ENCODE data around the gene ZNF597.
A peak's percentile ranks its signal among the peaks of the same experiment; 100 is the strongest.

ZNF597 gene

GRCh38 chr16:3400779-3401688, 42.3 kb downstream of the ZNF597 start, which contains the start of the genes ZNF174 and ZSCAN32:
Gene ZNF174 (plus strand): TSS chr16:3401215. CDS start chr16:3402005, 790 bp downstream.
Gene ZSCAN32 (minus strand): TSS chr16:3401004. CDS start chr16:3397557, 3,447 bp downstream.
- TF ChIP-seq CTCF (IDR thresholded peaks at IDR 0.05; ENCODE audit: control extremely low read depth, extremely low read depth, low read depth, missing control alignments) = peak; percentile 8
- peak; percentile 100 for DNase-seq (ENCODE audit: extremely low spot score)
- ChIA-PET CTCF (interaction anchor here (1.3 to 1.6 kb wide), 4 partner anchors 43 to 342 kb away, joined by 4 to 5 read pairs (median 4); partner anchors contain the start of genes NAA60, ZNF263 and ZNF597), POLR2A (interaction anchor here (0.5 to 1.5 kb wide), 5 partner anchors 22 to 117 kb away, joined by 3 to 11 read pairs (median 3); partner anchors contain the start of genes NAA60 and ZNF597)

GRCh38 chr16:3400446-3400778, 42.9 kb downstream of the ZNF597 start:
- POLR2A ChIA-PET = interaction anchor here (0.9 to 1.5 kb wide), 3 partner anchors 32 to 116 kb away, joined by 3 to 11 read pairs (median 3); partner anchors contain the start of genes NAA60 and ZNF597
- no peak for DNase-seq (ENCODE audit: extremely low spot score)
- TF ChIP-seq CTCF (IDR thresholded peaks at IDR 0.05; ENCODE audit: control extremely low read depth, extremely low read depth, low read depth, missing control alignments) = no peak
- CTCF ChIA-PET = interaction anchor here (1.3 to 1.4 kb wide), 2 partner anchors 57 to 341 kb away, joined by 4 read pairs; no protein-coding TSS in a partner anchor

- no peak for TF ChIP-seq CTCF (IDR thresholded peaks at IDR 0.05; ENCODE audit: control extremely low read depth, extremely low read depth, low read depth, missing control alignments)
- ChIA-PET CTCF (no interaction called here), POLR2A (no interaction called here)
- no peak for DNase-seq (ENCODE audit: extremely low spot score)
Observed at GRCh38 chr16:3389663-3390338, 53.5 kb downstream of the ZNF597 start.

GRCh38 chr16:3388325-3388724, 55.0 kb downstream of the ZNF597 start:
- no peak for TF ChIP-seq CTCF (IDR thresholded peaks at IDR 0.05; ENCODE audit: control extremely low read depth, extremely low read depth, low read depth, missing control alignments)
- ChIA-PET POLR2A (no interaction called here), CTCF (interaction anchor here (0.9 to 1.2 kb wide), 3 partner anchors 9 to 121 kb away, joined by 3 read pairs; no protein-coding TSS in a partner anchor)
- no peak for DNase-seq (ENCODE audit: extremely low spot score)

- POLR2A ChIA-PET = no interaction called here
Observed at GRCh38 chr16:3383045-3383448, 60.3 kb downstream of the ZNF597 start.

More at GRCh38 chr16:3383045-3383448, 60.3 kb downstream of the ZNF597 start:
- no peak for TF ChIP-seq CTCF (IDR thresholded peaks at IDR 0.05; ENCODE audit: control extremely low read depth, extremely low read depth, low read depth, missing control alignments)
- CTCF ChIA-PET = interaction anchor here (0.8 kb wide), 1 partner anchor 10 kb away, joined by 3 read pairs; no protein-coding TSS in a partner anchor
- DNase-seq (ENCODE audit: extremely low spot score) = no peak

All from GM10248 (cell line).